ENCODE measurements around the gene PACRG.

DNA sequence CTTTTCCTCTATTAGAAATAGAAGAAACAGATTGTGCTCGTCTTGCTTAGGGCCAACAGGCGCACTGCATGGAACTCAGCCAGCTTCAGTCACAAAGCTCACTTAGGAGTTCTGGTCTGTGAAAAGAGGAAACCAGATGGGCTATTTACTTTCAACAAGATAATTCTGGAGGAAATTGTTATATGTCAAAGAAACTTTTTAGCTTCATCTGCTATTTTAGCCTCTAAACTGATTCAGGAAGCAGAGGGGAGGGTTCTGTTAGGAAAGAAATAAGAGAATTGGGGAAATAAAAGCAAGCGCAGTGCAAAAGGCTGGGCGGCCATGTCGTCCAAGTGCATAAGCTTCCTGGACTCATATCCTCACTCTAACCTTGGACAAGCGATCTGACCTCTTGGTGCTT is 21.5 kb upstream of the PACRG start:
- TF ChIP-seq, protein P1, sequence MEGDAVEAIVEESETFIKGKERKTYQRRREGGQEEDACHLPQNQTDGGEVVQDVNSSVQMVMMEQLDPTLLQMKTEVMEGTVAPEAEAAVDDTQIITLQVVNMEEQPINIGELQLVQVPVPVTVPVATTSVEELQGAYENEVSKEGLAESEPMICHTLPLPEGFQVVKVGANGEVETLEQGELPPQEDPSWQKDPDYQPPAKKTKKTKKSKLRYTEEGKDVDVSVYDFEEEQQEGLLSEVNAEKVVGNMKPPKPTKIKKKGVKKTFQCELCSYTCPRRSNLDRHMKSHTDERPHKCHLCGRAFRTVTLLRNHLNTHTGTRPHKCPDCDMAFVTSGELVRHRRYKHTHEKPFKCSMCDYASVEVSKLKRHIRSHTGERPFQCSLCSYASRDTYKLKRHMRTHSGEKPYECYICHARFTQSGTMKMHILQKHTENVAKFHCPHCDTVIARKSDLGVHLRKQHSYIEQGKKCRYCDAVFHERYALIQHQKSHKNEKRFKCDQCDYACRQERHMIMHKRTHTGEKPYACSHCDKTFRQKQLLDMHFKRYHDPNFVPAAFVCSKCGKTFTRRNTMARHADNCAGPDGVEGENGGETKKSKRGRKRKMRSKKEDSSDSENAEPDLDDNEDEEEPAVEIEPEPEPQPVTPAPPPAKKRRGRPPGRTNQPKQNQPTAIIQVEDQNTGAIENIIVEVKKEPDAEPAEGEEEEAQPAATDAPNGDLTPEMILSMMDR (IDR thresholded peaks at IDR 0.05; ENCODE audit: poor library complexity, severe bottlenecking): no peak
- TF ChIP-seq EZH2 (IDR thresholded peaks at IDR 0.05; ENCODE audit: borderline replicate concordance, insufficient read depth, low read length, poor library complexity, severe bottlenecking) (no peak), EP300 (conservative IDR thresholded peaks at IDR 0.05; ENCODE audit: poor library complexity, severe bottlenecking) (no peak)

Measured in neural cell (in vitro differentiated cells).